HTR-8/SVneo (cell line): ENCODE data around the gene NOL4L.

Source experiments
- DNase-seq: peaks from one replicate; pipeline ENCODE4 v3.0.0; 2011; ENCODE audit warnings: low spot score, mixed read lengths; ENCODE audit not compliant: insufficient read length
- FAIRE-seq: peaks from 2 replicates; lab custom pipeline; 2011; peaks lifted over from hg19 to GRCh38; lab: Jason Lieb, UNC

The NOL4L gene, protein sequence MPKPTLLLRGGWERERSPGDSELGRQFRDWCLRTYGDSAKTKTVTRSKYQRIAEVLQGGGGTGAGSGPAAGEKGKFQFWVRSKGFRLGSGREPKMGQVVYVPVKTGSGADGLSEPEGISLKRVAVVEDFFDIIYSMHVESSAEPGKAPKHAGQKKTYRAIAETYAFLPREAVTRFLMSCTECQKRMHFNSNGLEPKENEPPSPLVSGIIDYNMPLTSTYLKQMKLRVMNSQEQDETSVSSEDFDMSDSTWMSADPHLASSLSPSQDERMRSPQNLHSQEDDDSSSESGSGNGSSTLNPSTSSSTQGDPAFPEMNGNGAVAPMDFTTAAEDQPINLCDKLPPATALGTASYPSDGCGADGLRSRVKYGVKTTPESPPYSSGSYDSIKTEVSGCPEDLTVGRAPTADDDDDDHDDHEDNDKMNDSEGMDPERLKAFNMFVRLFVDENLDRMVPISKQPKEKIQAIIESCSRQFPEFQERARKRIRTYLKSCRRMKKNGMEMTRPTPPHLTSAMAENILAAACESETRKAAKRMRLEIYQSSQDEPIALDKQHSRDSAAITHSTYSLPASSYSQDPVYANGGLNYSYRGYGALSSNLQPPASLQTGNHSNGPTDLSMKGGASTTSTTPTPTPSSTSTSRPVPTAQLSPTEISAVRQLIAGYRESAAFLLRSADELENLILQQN

DNA sequence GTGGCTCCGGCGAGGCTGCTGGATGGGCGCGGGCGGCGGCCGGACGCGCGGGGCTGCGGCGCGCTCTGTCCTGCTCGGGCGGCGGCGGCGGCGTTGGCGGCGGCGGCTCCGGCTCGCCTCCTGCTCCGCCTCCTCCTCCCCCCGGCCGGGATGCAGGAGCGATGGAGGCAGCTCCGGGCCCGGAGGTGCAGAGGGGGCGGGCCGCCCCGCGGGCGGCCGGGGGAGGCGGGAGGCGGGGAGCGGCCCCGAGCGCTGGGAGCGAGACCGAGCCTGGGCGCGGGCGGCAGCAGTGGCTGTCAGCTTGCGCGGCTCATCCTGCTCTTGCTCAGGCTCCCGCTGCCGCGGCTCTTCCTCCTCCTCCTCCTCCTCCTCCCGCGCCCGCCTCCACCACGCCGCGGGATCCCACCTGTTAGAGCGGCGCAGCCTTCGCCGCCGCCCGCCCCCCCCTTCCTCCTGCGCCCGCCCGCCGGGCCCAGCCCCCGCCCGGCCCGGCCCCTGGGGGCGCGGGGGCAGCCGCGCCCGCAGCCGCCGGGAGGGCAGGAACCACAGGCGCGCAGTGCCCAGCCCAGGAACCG lies at the start of gene NOL4L:
Gene NOL4L (minus strand): TSS at position 323 of the 575 bp plus-strand sequence. CDS start 443 bp downstream, outside the sequence.
- peak; percentile 72 for FAIRE-seq
- DNase-seq, result no peak

DNA sequence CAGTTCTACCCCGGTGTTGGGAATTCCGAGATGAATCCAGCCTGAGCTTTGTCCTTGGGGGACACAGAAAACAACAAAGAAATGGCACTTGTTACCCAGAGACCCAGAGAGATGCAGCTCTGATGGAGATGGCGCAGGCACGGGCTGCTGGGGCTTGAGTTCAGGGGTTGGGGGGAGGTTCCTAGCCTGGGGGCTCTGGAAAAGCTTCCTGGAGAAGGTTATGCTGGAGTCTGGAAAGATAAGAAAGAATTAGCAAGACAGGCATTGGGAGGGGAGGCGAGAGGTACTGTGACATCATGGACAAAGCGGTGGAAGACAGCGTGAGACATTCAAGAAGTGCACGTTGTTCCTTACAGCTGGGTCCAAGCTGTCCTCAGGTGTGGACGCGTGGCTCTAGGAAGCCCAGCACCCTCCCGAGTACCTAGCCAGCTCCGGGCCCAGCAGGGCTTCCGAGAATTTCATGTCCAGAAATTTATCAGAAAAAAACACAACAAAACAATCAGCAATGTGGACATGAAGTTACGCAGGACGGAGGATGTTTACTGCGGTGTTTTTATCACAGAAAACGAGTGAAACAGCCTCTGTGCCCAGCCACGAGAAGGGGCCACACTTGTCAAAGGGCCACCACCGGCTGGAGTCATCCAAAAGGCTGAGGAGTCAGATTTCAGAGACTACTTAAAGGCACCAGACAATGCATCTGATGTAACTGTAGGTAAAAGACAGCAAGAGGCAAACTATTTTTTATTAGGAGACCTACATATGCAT lies 49.1 kb upstream of the NOL4L start:
- DNase-seq (no peak), FAIRE-seq (no peak)

DNA sequence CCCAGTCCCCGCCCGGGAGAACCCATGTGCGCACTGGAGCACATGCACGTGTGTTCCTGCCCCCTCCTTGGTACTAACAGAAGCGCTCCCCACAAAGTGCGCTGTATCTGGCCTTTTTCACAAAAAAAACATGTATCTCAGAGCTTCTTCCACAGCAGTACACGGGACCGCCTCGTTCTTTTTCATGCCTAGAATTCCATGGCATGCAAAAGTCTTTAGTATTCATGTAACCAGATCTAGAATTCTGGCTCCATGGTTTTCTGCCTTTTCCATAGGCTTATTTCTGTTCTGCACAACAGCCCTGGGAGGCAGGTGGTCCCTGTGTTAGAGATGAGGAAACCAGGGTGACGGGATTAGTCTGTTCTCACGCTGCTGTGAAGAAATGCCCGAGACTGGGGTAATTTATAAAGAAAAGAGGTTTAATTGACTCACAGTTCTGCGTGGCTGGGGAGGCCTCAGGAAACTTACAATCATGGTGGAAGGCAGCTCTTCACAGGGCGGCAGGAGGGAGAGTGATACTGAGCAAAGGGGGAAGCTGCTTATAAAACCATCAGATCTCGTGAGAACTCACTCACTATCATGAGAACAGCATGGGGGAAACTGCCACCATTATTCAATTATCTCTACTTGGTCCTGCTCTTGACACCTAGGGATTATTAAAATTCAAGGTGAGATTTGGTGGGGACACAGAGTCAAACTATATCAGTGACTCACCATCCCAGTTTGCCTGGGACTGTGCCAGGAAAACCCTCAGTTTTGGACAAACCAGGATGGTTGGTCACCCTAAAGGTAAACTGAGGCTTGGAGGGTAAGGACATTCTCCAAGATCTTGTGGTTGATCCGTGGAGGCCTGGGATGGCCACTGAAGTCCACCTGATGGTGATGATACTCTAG lies 47.6 kb upstream of the NOL4L start:
- FAIRE-seq (no peak), DNase-seq (no peak)

DNA sequence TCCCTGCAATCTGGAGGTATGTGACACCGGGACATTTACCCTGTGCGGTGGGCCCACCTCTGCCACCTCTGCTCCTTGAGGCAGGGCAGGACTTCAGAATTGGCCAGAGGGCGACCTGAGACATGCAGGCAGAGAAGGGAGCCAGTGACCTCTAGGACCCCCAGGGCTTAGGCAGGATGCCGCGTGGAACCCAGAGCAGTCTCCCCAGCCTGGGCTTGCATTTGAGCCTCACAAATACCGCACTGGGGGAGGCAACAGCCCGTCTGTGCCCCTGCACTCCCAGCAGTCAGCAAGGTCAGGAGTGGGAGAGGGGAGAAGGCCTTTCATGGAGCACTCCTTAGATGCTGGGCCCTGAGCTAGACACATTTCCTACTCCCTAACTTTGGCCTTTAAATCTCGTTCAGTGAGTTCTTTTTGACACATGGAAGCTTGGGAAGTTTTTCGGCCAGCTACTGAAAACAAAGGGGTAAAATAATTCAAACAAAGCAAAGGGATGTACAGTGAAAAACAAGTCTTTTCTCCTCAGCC lies 46.9 kb upstream of the NOL4L start:
- no peak for FAIRE-seq

DNA sequence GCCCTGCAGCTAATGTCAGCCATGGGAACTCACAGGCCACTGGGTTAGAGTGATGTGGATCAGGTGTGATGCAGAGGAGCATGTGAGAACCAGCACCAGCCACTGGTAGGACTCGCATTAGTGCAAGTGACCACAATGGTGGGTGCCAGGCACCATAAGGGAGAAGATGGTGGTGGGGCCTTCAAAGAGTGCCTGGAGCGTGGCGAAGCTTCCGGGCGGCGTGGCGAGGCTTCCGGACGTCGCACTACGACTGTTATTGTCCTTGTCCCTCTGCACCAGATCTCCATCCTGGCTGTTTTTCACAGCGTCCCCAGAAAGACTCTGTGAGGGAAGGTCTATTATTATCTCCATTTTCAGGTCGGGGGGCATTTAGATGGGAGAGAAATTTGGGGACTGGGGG lies 44.7 kb upstream of the NOL4L start:
- FAIRE-seq, result no peak
- DNase-seq, result no peak

More for the DNA sequence above, 46.9 kb upstream of the NOL4L start:
- no peak for DNase-seq

DNA sequence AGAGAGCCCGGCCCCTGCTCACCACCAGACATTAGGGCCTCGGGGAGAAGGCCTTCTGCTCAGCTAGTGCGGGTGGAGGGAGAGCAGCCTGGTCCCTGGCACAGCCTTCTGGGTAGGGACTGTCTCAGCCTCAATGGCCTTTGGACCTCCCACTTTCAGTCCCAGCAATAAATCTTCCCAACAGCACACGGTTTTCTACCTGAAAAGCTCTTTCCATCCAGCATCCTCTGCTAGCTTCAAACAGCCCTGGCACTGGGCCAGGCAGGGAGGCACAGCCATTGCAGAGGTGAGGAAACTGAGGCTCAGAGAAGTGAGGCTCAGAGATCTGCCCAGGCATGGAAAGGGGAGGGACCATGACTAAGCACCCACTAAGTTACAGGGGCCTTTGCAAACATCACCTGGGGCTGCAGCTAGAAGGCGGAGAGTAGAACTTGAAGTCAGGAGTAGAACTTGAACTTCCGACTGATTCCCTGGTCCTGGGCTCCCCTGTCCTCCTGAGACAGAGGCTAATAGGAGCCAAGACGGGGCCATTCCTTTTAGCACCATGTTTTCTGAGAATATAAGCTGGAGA lies 43.9 kb upstream of the NOL4L start:
- no peak for DNase-seq
- FAIRE-seq, result no peak

DNA sequence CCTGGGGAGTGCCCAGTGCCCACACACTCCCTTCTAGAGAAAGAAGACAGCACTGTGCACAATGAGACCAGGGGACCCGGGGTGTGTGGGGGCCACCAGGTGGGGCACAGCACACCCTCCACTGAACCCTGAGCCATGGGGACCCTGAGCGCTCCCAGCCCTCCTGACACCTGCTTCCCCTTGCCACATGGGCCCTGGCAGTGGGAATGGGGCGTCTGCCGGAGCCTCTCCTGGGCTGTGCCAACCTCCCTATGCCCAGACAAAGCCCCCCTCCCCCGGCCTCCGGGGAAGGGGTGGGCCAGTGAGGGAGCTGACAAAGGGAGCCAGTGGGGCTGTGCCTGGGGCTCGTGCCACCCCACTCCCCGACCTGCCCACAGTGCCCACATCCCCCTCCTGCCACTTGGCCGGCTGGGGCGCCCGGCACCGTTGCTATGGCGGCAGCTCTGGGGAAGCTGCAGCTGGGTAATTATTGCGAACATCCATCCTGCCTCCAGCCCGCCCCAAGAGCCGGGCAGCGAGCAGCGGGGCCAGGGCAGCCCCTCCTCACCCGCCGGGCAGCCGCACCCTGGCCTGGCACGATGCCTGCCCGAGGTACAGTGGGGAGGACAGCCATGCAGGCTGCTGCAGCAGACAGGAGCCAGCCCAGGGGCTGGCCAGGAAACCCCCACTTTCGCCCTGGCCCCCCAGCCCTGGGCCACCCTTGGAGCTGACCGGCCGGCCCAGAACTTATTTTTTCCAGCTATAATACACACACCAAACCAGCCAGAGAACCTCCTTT lies 41.9 kb upstream of the NOL4L start:
- no peak for DNase-seq
- no peak for FAIRE-seq

DNA sequence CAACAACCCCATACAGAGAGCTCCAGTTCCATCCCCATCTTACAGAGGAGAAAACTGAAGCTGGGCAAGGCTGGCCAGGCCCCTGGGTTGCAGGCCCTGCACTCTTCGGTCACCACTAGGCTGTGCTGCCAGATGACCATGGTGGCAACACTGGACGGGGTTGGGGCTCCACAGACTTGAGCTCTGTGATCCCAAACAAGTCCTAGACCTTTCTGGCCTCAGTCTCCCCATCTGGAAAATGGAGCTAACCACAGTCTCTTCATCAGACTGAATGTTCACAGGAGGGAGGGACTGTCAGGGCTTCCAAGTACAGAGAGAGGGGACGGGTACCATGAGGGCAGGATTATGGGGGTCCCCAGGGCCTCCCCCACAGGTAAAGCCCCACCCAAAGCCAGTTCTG lies 41.3 kb upstream of the NOL4L start:
- FAIRE-seq (no peak), DNase-seq (no peak)

DNA sequence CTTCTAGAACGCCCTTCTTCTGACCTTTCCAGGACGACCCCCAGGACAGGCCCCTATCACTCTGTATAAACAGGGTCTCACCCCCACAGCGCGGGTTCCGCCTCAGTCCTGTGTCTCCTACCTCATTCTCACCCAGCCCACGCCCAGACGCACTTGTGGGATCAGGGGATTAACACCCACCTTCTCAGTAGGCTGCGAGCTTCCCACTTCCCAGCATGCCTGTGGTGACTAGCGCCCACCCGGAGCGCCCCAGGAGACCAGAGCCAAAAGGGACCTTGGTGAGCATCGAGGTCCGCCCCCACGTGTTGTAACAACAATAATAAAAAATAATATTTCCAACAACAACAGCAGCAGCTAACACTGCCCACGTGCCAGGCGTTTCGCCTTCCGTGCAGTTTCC lies 40.9 kb upstream of the NOL4L start:
- FAIRE-seq (no peak), DNase-seq (no peak)

DNA sequence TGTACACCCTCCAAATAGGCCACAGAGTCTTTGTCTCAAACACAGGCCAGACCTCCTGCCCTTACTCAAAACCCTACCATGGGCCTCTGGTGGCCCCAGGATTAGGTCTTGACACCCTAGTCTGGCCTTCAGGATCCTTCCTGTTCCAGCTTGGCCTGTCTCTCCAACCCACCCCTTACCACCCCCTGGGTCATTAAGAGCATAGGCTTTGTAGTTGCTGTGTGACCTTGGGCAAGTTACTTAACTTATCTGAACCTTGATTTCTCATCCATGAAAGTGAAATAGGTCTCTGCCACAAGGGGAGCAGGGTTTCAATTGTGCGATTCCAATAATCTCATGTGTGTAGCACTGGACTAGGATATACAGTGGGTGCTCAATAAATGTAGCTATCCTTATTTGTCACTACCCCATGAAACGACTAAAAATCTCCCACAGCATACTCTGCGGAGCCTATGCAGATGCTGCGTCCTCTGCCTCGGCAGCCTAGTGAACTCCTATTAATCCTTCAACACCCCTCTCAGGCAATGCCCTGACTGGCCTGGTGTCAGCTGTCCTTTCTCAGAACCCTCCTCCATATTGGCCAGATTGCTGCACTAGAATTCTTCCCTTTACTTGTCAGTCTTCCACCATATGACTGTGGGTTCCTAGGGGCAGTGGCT lies 39.7 kb upstream of the NOL4L start:
- DNase-seq, result no peak
- FAIRE-seq, result no peak

DNA sequence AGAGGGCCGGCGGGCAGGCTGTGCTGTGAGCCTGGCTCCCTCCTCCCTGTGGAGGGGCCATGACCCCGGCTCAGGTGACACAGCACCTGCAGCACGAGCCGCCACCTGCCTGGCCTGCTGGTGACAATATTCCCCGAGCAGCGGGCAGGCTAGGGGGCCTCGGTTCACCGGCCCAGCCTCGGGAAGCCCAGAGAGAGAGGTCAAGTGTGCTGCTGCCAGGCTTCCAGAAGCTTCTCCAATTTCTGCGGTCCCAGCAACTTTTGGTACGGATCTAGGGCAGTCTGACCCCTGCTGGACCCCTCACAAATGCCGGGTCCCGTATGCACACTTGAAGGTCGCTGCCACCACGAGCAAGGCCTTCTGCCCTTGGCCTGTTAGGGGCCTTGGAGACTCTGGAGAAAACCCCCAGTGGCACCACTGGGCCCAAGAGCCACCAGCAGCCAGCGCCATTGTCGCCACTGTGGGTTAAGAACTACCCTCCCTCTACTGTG lies 38.6 kb upstream of the NOL4L start:
- FAIRE-seq (no peak), DNase-seq (no peak)

DNA sequence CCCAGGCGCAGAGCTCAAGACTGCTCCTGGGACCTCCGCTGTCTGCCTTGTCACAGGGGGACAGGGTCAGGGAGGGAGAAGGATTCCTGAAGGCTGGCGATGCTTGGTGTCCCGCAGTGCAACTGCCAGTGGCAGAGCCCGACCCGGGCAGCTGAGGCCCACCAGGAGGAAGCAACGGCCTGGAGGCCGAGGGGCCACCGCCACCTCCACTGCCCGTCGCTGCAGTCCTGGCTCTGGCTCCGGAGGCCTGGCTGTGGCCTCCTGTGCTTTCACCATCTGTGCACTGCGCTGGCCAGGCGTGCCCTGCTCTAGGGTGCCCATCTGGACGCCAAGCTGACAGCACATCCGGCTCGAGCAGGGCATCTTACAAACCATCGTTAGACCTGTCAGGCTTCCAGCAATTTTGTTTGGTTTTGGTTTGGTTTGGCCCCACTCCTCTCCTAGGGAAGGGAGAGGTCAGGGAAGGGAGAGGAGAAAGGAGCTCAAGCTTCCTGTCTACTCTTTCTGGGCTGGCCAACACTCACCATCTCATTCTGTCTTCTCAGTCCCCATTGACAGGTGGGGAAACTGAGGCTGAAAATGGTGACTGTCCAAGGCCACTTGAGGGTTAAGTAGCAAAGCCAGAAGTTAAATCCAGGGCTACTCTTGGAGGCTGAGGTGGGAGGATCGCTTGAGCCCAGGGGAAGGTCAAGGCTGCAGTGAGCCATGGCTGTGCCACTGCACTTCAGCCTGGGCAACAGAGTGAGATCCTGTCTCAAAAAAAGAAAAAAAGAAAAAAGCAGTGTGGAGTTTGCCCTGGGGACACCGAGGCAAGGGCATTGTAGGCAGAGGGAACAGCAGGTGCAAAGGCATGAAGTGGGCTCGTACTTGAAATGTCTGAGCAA lies 37.7 kb upstream of the NOL4L start:
- FAIRE-seq (no peak), DNase-seq (no peak)

DNA sequence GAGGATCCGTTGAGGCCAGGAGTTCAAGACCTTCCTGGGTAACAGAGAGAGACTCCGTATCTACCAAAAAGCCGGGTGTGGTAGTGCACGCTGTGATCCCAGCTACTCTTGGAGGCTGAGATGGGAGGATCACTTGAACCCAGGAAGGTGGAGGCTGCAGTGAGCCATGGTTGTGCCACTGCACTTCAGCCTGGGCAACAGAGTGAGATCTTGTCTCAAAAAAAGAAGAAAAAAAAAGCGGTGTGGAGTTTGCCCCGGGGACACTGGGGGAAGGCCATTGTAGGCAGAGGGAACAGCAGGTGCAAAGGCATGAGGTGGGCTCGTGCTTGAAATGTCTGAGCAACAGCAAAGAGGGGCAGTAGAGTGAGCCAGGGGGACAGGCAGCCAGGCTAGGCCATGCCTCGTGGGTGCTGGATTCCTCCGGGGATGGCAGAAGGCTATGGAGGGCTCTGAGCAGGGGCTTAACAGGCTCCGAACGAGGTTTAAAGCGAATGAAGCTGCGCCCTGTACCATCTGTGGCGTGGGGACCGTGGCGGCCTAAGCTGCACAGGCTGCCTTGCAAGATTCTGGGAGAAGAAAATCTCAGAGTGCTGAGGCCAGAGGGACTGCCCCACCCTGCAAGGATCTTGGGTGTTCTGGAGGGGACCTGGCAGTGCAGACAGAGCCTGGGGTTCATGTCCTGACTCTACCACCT lies 36.9 kb upstream of the NOL4L start:
- DNase-seq (no peak), FAIRE-seq (no peak)

DNA sequence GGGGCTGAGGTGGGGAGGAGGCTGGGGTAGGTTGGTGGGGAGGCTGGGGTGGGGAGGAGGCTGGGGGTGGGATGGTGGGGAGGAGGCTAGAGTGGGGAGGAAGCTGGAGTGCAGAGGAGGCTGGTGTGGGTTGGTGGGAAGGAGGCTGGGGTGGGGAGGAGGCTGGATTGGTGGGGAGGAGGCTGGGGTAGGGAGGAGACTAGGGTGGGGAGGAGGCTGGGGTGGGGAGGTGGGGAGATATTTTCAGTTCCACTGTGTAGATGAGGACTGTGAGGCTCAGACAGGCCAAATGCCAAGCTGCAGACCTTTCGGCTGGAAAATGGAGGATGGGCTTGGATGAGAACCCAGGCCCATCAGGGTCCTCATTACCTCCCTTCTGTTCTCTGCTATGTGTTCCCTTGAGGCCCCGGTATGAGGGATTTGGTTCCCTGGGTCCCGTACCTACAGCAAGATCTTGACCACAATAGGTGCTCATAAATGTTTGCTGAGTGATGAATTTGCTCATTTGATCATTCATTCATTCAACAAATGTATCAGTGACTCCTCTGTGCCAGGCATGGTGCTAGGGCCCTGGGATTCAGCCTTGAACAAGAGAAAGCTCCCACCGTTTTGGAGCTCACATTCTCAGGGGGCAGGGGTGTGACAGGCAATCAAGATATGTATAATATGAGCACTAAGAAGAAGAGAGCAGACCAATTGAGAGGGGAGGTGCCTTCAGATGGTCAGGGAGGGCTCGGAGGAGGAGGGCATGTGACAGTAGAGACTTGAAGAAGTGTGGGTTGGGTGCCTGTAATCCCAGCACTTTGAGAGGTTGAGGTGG lies 36.1 kb upstream of the NOL4L start:
- FAIRE-seq (peak; percentile 100), DNase-seq (peak; percentile 90)

DNA sequence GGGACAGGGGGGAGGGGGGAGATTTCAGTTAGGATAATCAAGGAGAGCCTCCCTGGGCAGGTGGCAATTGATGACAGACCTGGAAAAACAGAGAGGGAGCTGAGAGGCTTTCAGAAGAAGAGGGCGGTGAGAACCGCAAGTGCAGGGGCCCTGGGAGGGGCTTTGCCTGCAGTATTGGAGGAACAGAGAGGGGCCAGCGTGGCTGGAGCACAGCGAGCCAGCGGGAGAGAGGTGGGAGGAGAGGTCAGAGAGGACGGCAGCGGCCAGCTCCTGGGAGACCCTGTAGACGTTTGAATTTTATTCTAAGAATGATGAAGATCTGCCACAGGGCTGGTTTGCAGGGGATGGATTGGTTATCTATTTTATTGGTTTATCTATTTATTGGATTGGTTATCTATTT lies 34.5 kb upstream of the NOL4L start:
- no peak for FAIRE-seq
- DNase-seq, result no peak
